ENCODE measurements around the gene LTV1. TPM values are rescaled to one million over a fixed set of nuclear protein-coding genes. Genes with fewer than 3 reads are reported as not detected.

Gene LTV1
- polyA plus RNA-seq, 1 donor from 2014 or later, result 35.5 TPM

- no peak for TF ChIP-seq EZH2 (IDR thresholded peaks at IDR 0.05; ENCODE audit: borderline replicate concordance, insufficient read depth, low read length, poor library complexity, severe bottlenecking)
- TF ChIP-seq REST (IDR thresholded peaks at IDR 0.05; ENCODE audit: borderline replicate concordance), result no peak
- TF ChIP-seq EP300 (conservative IDR thresholded peaks at IDR 0.05; ENCODE audit: poor library complexity, severe bottlenecking), result no peak
- no peak for TF ChIP-seq MXI1 (conservative IDR thresholded peaks at IDR 0.05; ENCODE audit: poor library complexity, severe bottlenecking)
- no peak for TF ChIP-seq RAD21 (conservative IDR thresholded peaks at IDR 0.05)
- no peak for TF ChIP-seq TAF1 (IDR thresholded peaks at IDR 0.05; ENCODE audit: low read depth)
- TF ChIP-seq SMC3 (conservative IDR thresholded peaks at IDR 0.05; ENCODE audit: poor library complexity), result no peak
- TF ChIP-seq CTCF (IDR thresholded peaks at IDR 0.05; ENCODE audit: poor library complexity, severe bottlenecking), result no peak
- TF ChIP-seq POLR2AphosphoS5 (IDR thresholded peaks at IDR 0.05), result no peak
- no peak overlapping the region for H3K27ac ChIP-seq (ENCODE audit: low read length)
- H3K36me3 ChIP-seq (ENCODE audit: insufficient read depth, low read length), result no peaks in the 10 kb centered on the region
- H3K4me2 ChIP-seq (ENCODE audit: low read length), result no peak overlapping the region
- H3F3A ChIP-seq (ENCODE audit: insufficient read depth, low read length, poor library complexity, severe bottlenecking), result no peaks in the 10 kb centered on the region
- H4K20me1 ChIP-seq (ENCODE audit: insufficient read depth), result no peaks in the 10 kb centered on the region
- H3K79me2 ChIP-seq (replicated peaks; ENCODE audit: insufficient read depth, low read length), result no peaks in the 10 kb centered on the region
- no peak overlapping the region for H3K4me3 ChIP-seq (ENCODE audit: low read length)
- no peaks in the 10 kb centered on the region for H3K9me3 ChIP-seq (ENCODE audit: low read length)
- no peak overlapping the region for H2AFZ ChIP-seq (ENCODE audit: low read depth, low read length)
- H3K27me3 ChIP-seq (ENCODE audit: insufficient read depth, low read depth, low read length), result no peaks in the 10 kb centered on the region
- H3K9me2 ChIP-seq (ENCODE audit: insufficient read depth, low read length), result no peaks in the 10 kb centered on the region
- no peak overlapping the region for H3K9ac ChIP-seq (ENCODE audit: low read length)
Measured at GRCh38 chr6:143807103-143807772, 35.9 kb upstream of the LTV1 start.

GRCh38 chr6:143810745-143811144, 32.4 kb upstream of the LTV1 start:
- H3K36me3 ChIP-seq (ENCODE audit: insufficient read depth, low read length), result no peaks in the 10 kb centered on the region
- H3F3A ChIP-seq (ENCODE audit: insufficient read depth, low read length, poor library complexity, severe bottlenecking), result no peaks in the 10 kb centered on the region
- no peak overlapping the region for H3K4me2 ChIP-seq (ENCODE audit: low read length)
- TF ChIP-seq MXI1 (conservative IDR thresholded peaks at IDR 0.05; ENCODE audit: poor library complexity, severe bottlenecking), result no peak
- TF ChIP-seq EZH2 (IDR thresholded peaks at IDR 0.05; ENCODE audit: borderline replicate concordance, insufficient read depth, low read length, poor library complexity, severe bottlenecking), result no peak
- no peak for TF ChIP-seq RAD21 (conservative IDR thresholded peaks at IDR 0.05)
- no peak for TF ChIP-seq SMC3 (conservative IDR thresholded peaks at IDR 0.05; ENCODE audit: poor library complexity)
- no peak for TF ChIP-seq TAF1 (IDR thresholded peaks at IDR 0.05; ENCODE audit: low read depth)
- no peak for TF ChIP-seq POLR2AphosphoS5 (IDR thresholded peaks at IDR 0.05)
- TF ChIP-seq REST (IDR thresholded peaks at IDR 0.05; ENCODE audit: borderline replicate concordance), result no peak
- TF ChIP-seq CTCF (IDR thresholded peaks at IDR 0.05; ENCODE audit: poor library complexity, severe bottlenecking), result no peak
- no peak for TF ChIP-seq EP300 (conservative IDR thresholded peaks at IDR 0.05; ENCODE audit: poor library complexity, severe bottlenecking)
- H2AFZ ChIP-seq (ENCODE audit: low read depth, low read length), result no peak overlapping the region
- H3K9me2 ChIP-seq (ENCODE audit: insufficient read depth, low read length), result no peaks in the 10 kb centered on the region
- no peak overlapping the region for H3K9ac ChIP-seq (ENCODE audit: low read length)
- no peaks in the 10 kb centered on the region for H3K9me3 ChIP-seq (ENCODE audit: low read length)
- H3K4me3 ChIP-seq (ENCODE audit: low read length), result no peak overlapping the region
- no peak overlapping the region for H3K27ac ChIP-seq (ENCODE audit: low read length)
- no peaks in the 10 kb centered on the region for H3K27me3 ChIP-seq (ENCODE audit: insufficient read depth, low read depth, low read length)
- H3K79me2 ChIP-seq (replicated peaks; ENCODE audit: insufficient read depth, low read length), result no peaks in the 10 kb centered on the region
- no peaks in the 10 kb centered on the region for H4K20me1 ChIP-seq (ENCODE audit: insufficient read depth)

Data from neural cell (in vitro differentiated cells).